GM08714 (cell line): ENCODE results near the gene PAX3.

ENCODE experiments used
- H3K4me3 ChIP-seq: fragments of 200-500 bp; sonication (Bioruptor generic); 2 replicates; pipeline ENCODE4 v1.5.1; 2014; ENCODE audit warnings: mild to moderate bottlenecking, low read length, inconsistent platforms
- ZNF274 ChIP-seq: IDR thresholded peaks from 2 replicates; pipeline ENCODE4 v1.6.1; 2012; ENCODE audit warnings: mild to moderate bottlenecking, low read depth, low read length

PAX3 gene

GRCh38 chr2:222287862-222288479 lies 10.8 kb downstream of the PAX3 start:
- no peak overlapping the region for H3K4me3 ChIP-seq

GRCh38 chr2:222284466-222284865 lies 14.3 kb downstream of the PAX3 start:
- no peak overlapping the region for H3K4me3 ChIP-seq
- no peak for TF ChIP-seq ZNF274

More at GRCh38 chr2:222287862-222288479, 10.8 kb downstream of the PAX3 start:
- no peak for TF ChIP-seq ZNF274

- no peak for TF ChIP-seq ZNF274
Observed at GRCh38 chr2:222283634-222284033, 15.2 kb downstream of the PAX3 start.

GRCh38 chr2:222281506-222281905 lies 17.3 kb downstream of the PAX3 start:
- no peak overlapping the region for H3K4me3 ChIP-seq
- TF ChIP-seq ZNF274 = no peak

More at GRCh38 chr2:222283634-222284033, 15.2 kb downstream of the PAX3 start:
- H3K4me3 ChIP-seq = no peak overlapping the region

GRCh38 chr2:222280795-222281194 lies 18.0 kb downstream of the PAX3 start:
- H3K4me3 ChIP-seq = no peak overlapping the region
- no peak for TF ChIP-seq ZNF274

GRCh38 chr2:222272446-222273015 lies 26.3 kb downstream of the PAX3 start:
- TF ChIP-seq ZNF274 = no peak
- no peak overlapping the region for H3K4me3 ChIP-seq

GRCh38 chr2:222271854-222272253 lies 26.9 kb downstream of the PAX3 start:
- H3K4me3 ChIP-seq = no peak overlapping the region
- TF ChIP-seq ZNF274 = no peak

GRCh38 chr2:222270396-222270795 lies 28.4 kb downstream of the PAX3 start:
- H3K4me3 ChIP-seq = no peak overlapping the region
- TF ChIP-seq ZNF274 = no peak

- no peak overlapping the region for H3K4me3 ChIP-seq
- no peak for TF ChIP-seq ZNF274
Observed at GRCh38 chr2:222269132-222269531, 29.7 kb downstream of the PAX3 start.

GRCh38 chr2:222268311-222268990 lies 30.3 kb downstream of the PAX3 start:
- no peak for TF ChIP-seq ZNF274
- no peak overlapping the region for H3K4me3 ChIP-seq

GRCh38 chr2:222264791-222265320 lies 33.9 kb downstream of the PAX3 start:
- H3K4me3 ChIP-seq = no peak overlapping the region
- no peak for TF ChIP-seq ZNF274

GRCh38 chr2:222261504-222261903 lies 37.3 kb downstream of the PAX3 start:
- no peak overlapping the region for H3K4me3 ChIP-seq
- no peak for TF ChIP-seq ZNF274

- TF ChIP-seq ZNF274 = no peak
Observed at GRCh38 chr2:222257645-222258044, 41.2 kb downstream of the PAX3 start.

GRCh38 chr2:222256250-222256649 lies 42.5 kb downstream of the PAX3 start:
- no peak overlapping the region for H3K4me3 ChIP-seq
- no peak for TF ChIP-seq ZNF274

More at GRCh38 chr2:222257645-222258044, 41.2 kb downstream of the PAX3 start:
- H3K4me3 ChIP-seq = no peak overlapping the region

- H3K4me3 ChIP-seq = no peak overlapping the region
- TF ChIP-seq ZNF274 = no peak
Observed at GRCh38 chr2:222255090-222255489, 43.7 kb downstream of the PAX3 start.

- TF ChIP-seq ZNF274 = no peak
- no peak overlapping the region for H3K4me3 ChIP-seq
Observed at GRCh38 chr2:222250313-222250712, 48.5 kb downstream of the PAX3 start.
